Gastrocnemius medialis (tissue), 4 donors: ENCODE results near the gene TAF7L. TPM values are rescaled to one million over a fixed set of nuclear protein-coding genes. Genes with fewer than 3 reads are reported as not detected.
"Not testable (repeated sequence)": the region's sequence is repeated elsewhere in the genome, so short reads cannot be mapped to it uniquely, and the experiment has no call there.

Source experiments
- ATAC-seq, 2 donors: fragments of 150-250 bp; one replicate each; pipeline ENCODE4 v1.9.1; 2016
- DNase-seq, 2 donors: peaks; one replicate each; pipeline ENCODE4 v3.0.0-alpha.2; 2019
- H3K27ac ChIP-seq, 4 donors: fragments of 200-600 bp; sonication (generic); 1 replicate in 1 of 4; 2 replicates in 3 of 4; pipeline ENCODE4 v1.5.1; 2016 to 2018; ENCODE audit warnings: mild to moderate bottlenecking in 2 of 4, moderate library complexity in 1 of 4
- H3K27me3 ChIP-seq, 3 donors: fragments of 200-600 bp; sonication (generic) in 2 of 3; 1 replicate in 1 of 3; 2 replicates in 2 of 3; pipeline versions ENCODE4 v1.5.1 to v1.6.0; 2016 to 2019; ENCODE audit warnings: mild to moderate bottlenecking in 1 of 3, moderate library complexity in 1 of 3
- H3K36me3 ChIP-seq, 2 donors: fragments of 200-600 bp; sonication (generic) in 1 of 2; one replicate each; pipeline ENCODE4 v1.5.1; 2017 to 2018
- H3K4me1 ChIP-seq, 2 donors: fragments of 200-600 bp; sonication (generic) in 1 of 2; one replicate each; pipeline ENCODE4 v1.5.1; 2016 to 2017; ENCODE audit warnings: mild to moderate bottlenecking in 2 of 2
- H3K4me3 ChIP-seq, 4 donors: fragments of 200-600 bp; sonication (generic) in 3 of 4; 1 replicate in 1 of 4; 2 replicates in 3 of 4; pipeline ENCODE4 v1.5.1; 2016 to 2019; ENCODE audit warnings: mild to moderate bottlenecking in 2 of 4
- H3K9me3 ChIP-seq, 3 donors: fragments of 200-600 bp; sonication (generic) in 2 of 3; 1 replicate in 1 of 3; 2 replicates in 2 of 3; pipeline ENCODE4 v1.5.1; 2016 to 2019
- POLR2A ChIP-seq, 2 donors: fragments of 450-650 bp; IDR thresholded peaks; one replicate each; pipeline ENCODE4 v1.6.1; 2017; ENCODE audit warnings: antibody characterized with exemption in 2 of 2, mild to moderate bottlenecking in 2 of 2, moderate library complexity in 2 of 2
- in situ Hi-C, 4 donors: fragments of 200-750 bp; cut with MboI; loops; one replicate each; pipeline versions ENCODE4 v1.15.0 to v1.8.0; 2017; ENCODE audit warnings: low sequenced_read_pairs in 4 of 4
- intact Hi-C: fragments of 100-400 bp; cut with DNase I; formaldehyde crosslinking; loops from one replicate; pipeline ENCODE4 v1.15.1; 2023; ENCODE audit warnings: low total_unique reads
- total RNA-seq, 4 donors: library from RNA; depleted of rRNA; stranded (reverse); fragments of >200 nt; gene quantifications; one replicate each; pipeline versions ENCODE4 v1.1.0 to v1.2.3, GENCODE V29; 2016
- TF ChIP-seq, protein P1 (sequence below), 5 experiments: fragments of 450-650 bp in 3 of 5; fragments of 200-600 bp in 2 of 5; sonication (generic) in 2 of 5; IDR thresholded peaks in 4 of 5; conservative IDR thresholded peaks in 1 of 5; 1 replicate in 4 of 5; 2 replicates in 1 of 5; pipeline ENCODE4 v1.5.1; 2016 to 2019; ENCODE audit warnings: antibody characterized with exemption in 5 of 5, mild to moderate bottlenecking in 3 of 5, moderate library complexity in 3 of 5

Gene TAF7L, protein sequence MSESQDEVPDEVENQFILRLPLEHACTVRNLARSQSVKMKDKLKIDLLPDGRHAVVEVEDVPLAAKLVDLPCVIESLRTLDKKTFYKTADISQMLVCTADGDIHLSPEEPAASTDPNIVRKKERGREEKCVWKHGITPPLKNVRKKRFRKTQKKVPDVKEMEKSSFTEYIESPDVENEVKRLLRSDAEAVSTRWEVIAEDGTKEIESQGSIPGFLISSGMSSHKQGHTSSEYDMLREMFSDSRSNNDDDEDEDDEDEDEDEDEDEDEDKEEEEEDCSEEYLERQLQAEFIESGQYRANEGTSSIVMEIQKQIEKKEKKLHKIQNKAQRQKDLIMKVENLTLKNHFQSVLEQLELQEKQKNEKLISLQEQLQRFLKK
- total RNA-seq: not detected

DNA sequence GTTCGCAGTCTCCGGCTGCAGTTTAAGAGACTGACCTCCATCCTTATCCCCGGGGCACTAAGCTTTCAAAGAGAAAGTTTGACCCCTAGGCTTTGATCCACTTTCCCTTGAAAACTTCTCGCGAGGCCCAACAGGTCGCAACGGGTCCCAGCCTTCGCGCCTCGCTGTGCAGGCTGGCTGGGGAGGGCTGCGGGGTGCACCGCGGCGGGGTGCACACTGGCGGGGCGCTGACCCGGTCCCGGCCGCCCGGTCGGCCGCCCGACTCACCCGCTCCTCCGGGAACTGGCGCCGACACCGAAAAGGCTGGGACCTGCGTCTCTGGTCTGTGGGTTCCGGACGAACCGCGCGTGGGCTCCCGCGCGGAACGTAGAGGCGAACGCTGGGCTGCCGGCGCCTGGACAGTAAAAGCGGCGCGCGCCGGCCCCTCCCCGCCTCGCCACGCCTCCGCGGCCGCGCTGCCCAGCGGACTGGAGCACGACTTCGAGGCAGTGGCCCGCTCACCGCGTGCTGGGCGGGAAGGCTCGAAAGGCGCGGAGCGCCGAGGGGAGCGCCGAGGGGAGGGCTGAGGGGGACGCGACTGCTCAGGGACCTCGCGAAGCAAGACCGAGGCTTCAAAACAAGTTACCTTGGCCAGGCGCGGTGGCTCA, at the start of gene TAF7L:
Gene TAF7L, minus strand, starts transcription at position 378 of the 647 bp plus-strand sequence. CDS start 3,791 bp downstream, outside the sequence.
- ATAC-seq: no peak
- Histone ChIP-seq H3K4me1 (no peaks in the 10 kb centered on the region), H3K9me3 (no peaks in the 10 kb centered on the region), H3K4me3 (no peak within 1 kb of the TSS), H3K27ac (no peak within 1 kb of the TSS), H3K36me3 (no peaks in the 10 kb centered on the region), H3K27me3 (peaks cover 0 to 10% (median 4%) of the 10 kb centered on the region in 3 donors)
- intact Hi-C loops: no loop called here
- TF ChIP-seq, protein P1, sequence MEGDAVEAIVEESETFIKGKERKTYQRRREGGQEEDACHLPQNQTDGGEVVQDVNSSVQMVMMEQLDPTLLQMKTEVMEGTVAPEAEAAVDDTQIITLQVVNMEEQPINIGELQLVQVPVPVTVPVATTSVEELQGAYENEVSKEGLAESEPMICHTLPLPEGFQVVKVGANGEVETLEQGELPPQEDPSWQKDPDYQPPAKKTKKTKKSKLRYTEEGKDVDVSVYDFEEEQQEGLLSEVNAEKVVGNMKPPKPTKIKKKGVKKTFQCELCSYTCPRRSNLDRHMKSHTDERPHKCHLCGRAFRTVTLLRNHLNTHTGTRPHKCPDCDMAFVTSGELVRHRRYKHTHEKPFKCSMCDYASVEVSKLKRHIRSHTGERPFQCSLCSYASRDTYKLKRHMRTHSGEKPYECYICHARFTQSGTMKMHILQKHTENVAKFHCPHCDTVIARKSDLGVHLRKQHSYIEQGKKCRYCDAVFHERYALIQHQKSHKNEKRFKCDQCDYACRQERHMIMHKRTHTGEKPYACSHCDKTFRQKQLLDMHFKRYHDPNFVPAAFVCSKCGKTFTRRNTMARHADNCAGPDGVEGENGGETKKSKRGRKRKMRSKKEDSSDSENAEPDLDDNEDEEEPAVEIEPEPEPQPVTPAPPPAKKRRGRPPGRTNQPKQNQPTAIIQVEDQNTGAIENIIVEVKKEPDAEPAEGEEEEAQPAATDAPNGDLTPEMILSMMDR (IDR thresholded peaks at IDR 0.05 in 4 of 5, conservative IDR thresholded peaks at IDR 0.05 in 1 of 5): no peak
- no peak for TF ChIP-seq POLR2A (IDR thresholded peaks at IDR 0.05)
- DNase-seq: no peak
- in situ Hi-C loops: no loop called here

DNA sequence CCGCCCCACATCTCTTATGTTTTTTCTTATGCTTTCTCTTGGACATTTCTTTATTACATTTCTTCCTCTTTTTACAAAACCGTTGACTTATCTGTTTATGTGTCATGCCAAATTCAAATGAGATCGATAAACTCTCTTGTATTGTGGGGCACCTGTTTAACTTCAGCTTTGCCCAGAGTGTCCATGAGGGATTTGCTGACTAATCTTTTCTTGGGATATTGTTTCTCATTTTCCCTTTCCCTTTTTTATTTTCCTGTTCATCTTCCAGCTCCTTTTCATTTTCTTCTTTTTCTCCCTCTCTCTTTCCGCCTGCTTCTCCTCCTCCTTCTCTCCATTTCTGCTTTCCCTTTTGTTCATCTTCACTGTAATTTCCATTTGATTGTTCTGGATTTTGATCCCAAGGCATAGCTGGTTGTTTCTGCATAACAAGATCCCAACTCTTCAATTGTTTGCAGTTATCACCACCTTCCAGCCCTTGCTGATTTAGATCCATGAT, 46.7 kb upstream of the TAF7L start:
- Histone ChIP-seq H3K4me1 (no peaks in the 10 kb centered on the region), H3K27ac (no peak overlapping the region), H3K36me3 (no peaks in the 10 kb centered on the region), H3K9me3 (no peaks in the 10 kb centered on the region), H3K27me3 (no peaks in the 10 kb centered on the region), H3K4me3 (no peak overlapping the region)
- no peak for ATAC-seq
- in situ Hi-C loops: no loop called here
- TF ChIP-seq, protein P1 (IDR thresholded peaks at IDR 0.05 in 4 of 5, conservative IDR thresholded peaks at IDR 0.05 in 1 of 5): no peak
- no peak for TF ChIP-seq POLR2A (IDR thresholded peaks at IDR 0.05)
- intact Hi-C loops: no loop called here
- DNase-seq: no peak

DNA sequence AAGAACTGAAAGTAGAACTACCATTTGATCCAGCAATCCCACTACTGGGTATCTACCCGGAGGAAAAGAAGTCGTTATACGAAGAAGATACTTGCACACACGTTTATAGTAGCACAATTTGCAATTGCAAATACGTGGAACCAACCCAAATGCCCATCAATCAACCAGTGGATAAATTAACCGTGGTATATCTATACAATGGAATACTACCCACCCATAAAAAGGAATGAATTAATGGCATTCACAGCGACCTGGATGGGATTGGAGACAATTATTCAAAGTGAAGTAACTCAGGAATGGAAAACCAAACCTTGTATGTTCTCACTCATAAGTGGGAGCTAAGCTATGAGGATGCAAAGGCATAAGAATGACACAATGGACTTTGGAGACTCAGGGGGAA, 43.2 kb upstream of the TAF7L start:
- ATAC-seq, H3K27ac ChIP-seq, DNase-seq, H3K4me1 ChIP-seq, H3K36me3 ChIP-seq, H3K9me3 ChIP-seq, in situ Hi-C loops, intact Hi-C loops, H3K4me3 ChIP-seq, H3K27me3 ChIP-seq: not testable (repeated sequence)

DNA sequence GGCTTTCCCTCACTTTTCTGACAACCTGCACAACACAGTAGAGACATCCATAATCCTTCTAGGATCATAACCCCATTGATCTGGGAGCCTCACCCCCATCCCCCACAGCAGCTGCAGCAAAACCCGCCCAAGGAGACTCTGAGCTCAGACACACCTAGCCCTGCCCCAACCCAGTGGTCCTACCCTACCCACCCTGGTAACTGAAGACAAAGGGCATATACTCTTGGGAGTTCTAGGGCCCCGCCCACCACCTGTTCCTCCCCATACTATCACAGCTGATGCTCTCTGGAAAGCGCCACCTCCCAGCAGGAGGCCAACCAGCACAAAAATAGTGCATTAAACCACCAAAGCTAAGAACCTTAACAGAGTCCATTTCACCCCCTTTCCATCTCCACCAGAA, 35.5 kb upstream of the TAF7L start:
- H3K4me1 ChIP-seq, H3K9me3 ChIP-seq, H3K27me3 ChIP-seq, DNase-seq, H3K4me3 ChIP-seq, in situ Hi-C loops, intact Hi-C loops, ATAC-seq, H3K27ac ChIP-seq, H3K36me3 ChIP-seq: not testable (repeated sequence)

DNA sequence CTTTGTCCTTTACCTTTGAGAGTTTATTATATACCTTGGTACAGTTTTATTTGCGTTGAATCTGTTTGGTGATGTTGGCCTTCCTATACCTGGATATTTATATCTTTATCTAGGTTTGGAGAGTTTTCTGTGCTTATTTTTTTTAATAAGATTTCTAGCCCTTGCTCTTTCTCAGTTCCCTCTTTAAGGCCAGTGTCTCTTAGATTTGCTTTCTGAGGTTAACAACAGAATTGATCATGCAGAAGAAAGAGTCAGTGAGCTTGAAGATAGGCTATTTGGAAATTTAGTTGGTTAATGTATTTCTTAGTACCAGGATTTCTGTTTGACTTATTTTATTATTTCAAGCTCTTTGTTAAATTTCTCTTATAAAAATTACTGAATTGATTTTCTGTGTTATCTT, 12.7 kb upstream of the TAF7L start:
- in situ Hi-C loops: no loop called here
- TF ChIP-seq, protein P1 (IDR thresholded peaks at IDR 0.05 in 4 of 5, conservative IDR thresholded peaks at IDR 0.05 in 1 of 5): no peak
- no peak for TF ChIP-seq POLR2A (IDR thresholded peaks at IDR 0.05)
- intact Hi-C loops: no loop called here
- Histone ChIP-seq H3K27ac (no peak overlapping the region), H3K4me1 (no peaks in the 10 kb centered on the region), H3K36me3 (no peaks in the 10 kb centered on the region), H3K27me3 (no peaks in the 10 kb centered on the region), H3K4me3 (no peak overlapping the region), H3K9me3 (no peaks in the 10 kb centered on the region)
- DNase-seq (no peak), ATAC-seq (no peak)

DNA sequence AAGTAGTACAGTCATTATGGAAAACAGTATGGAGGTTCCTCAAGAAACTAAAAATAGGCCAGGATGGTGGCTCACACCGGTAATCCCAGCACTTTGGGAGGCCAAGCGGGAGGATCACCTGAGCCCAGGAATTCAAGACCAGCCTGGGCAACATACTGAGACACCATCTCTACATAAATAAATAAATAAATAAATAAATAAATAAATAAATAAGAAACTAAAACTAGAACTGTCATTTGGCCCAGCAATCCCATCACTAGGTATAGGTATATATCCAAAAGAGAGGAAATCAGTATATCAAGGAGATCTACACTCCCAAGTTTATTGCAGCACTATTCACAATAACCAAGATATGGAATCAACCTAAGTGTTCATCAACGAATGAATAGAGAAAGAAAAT, 4.5 kb upstream of the TAF7L start:
- H3K9me3 ChIP-seq, H3K27ac ChIP-seq, H3K4me1 ChIP-seq, in situ Hi-C loops, H3K4me3 ChIP-seq, ATAC-seq, intact Hi-C loops, H3K27me3 ChIP-seq, DNase-seq, H3K36me3 ChIP-seq: not testable (repeated sequence)
